Mucosa of descending colon (tissue), 3 donors: ENCODE data around the gene PDE2A. TPM values are rescaled to one million over a fixed set of nuclear protein-coding genes. Genes with fewer than 3 reads are reported as not detected.

Experiments
- ATAC-seq: fragments of 200-7000 bp; cut with Tn5 transposase; one replicate; pipeline ENCODE4 v1.9.1; 2020; ENCODE audit warnings: mild to moderate bottlenecking, moderate library complexity
- DNase-seq, 3 donors: peaks; one replicate each; pipeline ENCODE4 v3.0.0-alpha.2; 2020
- H3K36me3 ChIP-seq: fragments of 200-600 bp; one replicate; pipeline ENCODE4 v1.8.0; 2021; ENCODE audit warnings: low read depth, mild to moderate bottlenecking
- H3K4me1 ChIP-seq: fragments of 200-600 bp; one replicate; pipeline ENCODE4 v1.8.0; 2021; ENCODE audit warnings: low read depth, mild to moderate bottlenecking
- H3K4me3 ChIP-seq: fragments of 200-600 bp; one replicate; pipeline ENCODE4 v1.8.0; 2021; ENCODE audit warnings: mild to moderate bottlenecking
- H3K9me3 ChIP-seq: fragments of 200-600 bp; one replicate; pipeline ENCODE4 v1.8.0; 2021; ENCODE audit warnings: mild to moderate bottlenecking
- intact Hi-C, 2 donors: fragments of 100-400 bp; cut with DNase I in 1 of 2; cut with micrococcal nuclease in 1 of 2; formaldehyde crosslinking; loops; one replicate each; pipeline versions ENCODE4 v1.11.0 to v1.11.1; 2022; cut with DNase I, micrococcal nuclease
- total RNA-seq, 3 donors: library from RNA; stranded (reverse); fragmentation: NEBNext Ultra II Directional in 2 of 3; extraction: Animal tissue kit (Norgen Biotek cat#: 25700) in 2 of 3; gene quantifications; one replicate each; pipeline versions ENCODE4 v1.2.1 to v1.2.4, GENCODE V29; 2021 to 2023
- TF ChIP-seq, protein P1 (sequence below): fragments of 200-600 bp; IDR thresholded peaks from one replicate; pipeline ENCODE4 v1.8.0; 2022; ENCODE audit warnings: antibody characterized with exemption, mild to moderate bottlenecking
- donor health status: DM: no; HTN: no; CAD: no; lungs with moderate emphysema.
- donor health status: DM: no; HTN: no; CAD: no.
- donor health status: DM: no; HTN: yes; CAD: no.

Gene PDE2A
- total RNA-seq, 3 donors from 2014 or later, result 7.0 to 45.9 (median 9.6) TPM

- Histone ChIP-seq H3K4me1 (no peaks in the 10 kb centered on the region), H3K9me3 (no peaks in the 10 kb centered on the region), H3K36me3 (no peaks in the 10 kb centered on the region), H3K4me3 (no peak overlapping the region)
- no peak for ATAC-seq
- intact Hi-C loops, result loop anchor here in 1 of 2 donors (5.0 kb wide), 1 partner anchor 62 kb away; no protein-coding TSS in a partner anchor
- TF ChIP-seq, protein P1, sequence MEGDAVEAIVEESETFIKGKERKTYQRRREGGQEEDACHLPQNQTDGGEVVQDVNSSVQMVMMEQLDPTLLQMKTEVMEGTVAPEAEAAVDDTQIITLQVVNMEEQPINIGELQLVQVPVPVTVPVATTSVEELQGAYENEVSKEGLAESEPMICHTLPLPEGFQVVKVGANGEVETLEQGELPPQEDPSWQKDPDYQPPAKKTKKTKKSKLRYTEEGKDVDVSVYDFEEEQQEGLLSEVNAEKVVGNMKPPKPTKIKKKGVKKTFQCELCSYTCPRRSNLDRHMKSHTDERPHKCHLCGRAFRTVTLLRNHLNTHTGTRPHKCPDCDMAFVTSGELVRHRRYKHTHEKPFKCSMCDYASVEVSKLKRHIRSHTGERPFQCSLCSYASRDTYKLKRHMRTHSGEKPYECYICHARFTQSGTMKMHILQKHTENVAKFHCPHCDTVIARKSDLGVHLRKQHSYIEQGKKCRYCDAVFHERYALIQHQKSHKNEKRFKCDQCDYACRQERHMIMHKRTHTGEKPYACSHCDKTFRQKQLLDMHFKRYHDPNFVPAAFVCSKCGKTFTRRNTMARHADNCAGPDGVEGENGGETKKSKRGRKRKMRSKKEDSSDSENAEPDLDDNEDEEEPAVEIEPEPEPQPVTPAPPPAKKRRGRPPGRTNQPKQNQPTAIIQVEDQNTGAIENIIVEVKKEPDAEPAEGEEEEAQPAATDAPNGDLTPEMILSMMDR, result no peak
- no peak for DNase-seq
These were observed 24.8 kb downstream of the PDE2A start for GRCh38 chr11:72649215-72649976.

DNA sequence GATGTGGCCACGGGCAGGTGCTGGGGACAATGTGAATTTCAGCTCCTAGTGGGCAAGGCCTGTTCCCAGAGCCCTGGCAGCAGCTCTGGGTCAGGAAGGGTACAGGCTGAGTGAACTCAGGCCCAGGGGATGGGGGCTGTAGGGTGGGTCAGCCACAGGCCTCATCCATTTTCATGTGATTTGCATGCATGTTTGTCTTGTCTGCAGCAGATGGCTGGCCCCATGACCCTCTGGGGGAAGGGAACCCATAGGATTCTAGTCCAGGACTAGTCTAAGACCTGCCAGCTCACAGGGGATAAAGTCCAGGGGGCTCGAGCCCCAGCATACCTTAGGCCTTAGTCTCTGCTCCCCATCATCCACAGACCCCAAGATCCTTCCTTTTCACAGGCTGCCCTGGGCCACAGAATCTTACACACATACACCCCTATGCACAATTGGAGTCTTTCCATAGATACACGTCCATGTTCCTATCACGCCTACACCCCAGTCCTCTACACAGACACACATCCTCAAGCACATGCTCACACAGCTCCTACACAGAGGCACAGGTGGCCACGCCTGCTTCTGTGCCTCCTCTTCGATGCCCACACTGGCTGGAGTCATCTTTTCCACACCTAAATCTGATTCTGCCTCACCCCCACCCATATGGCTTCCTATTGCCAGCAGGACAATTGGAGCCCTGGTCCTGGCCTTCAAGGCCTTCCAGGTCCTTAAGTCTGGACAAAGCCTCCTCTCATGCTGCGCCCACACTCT lies 25.7 kb downstream of the PDE2A start:
- intact Hi-C loops, result loop anchor here in 1 of 2 donors (5.0 kb wide), 1 partner anchor 61 kb away; no protein-coding TSS in a partner anchor
- no peak for ATAC-seq
- no peak for DNase-seq
- Histone ChIP-seq H3K4me3 (no peak overlapping the region), H3K9me3 (no peaks in the 10 kb centered on the region), H3K36me3 (no peaks in the 10 kb centered on the region), H3K4me1 (no peaks in the 10 kb centered on the region)
- TF ChIP-seq, protein P1, result no peak

DNA sequence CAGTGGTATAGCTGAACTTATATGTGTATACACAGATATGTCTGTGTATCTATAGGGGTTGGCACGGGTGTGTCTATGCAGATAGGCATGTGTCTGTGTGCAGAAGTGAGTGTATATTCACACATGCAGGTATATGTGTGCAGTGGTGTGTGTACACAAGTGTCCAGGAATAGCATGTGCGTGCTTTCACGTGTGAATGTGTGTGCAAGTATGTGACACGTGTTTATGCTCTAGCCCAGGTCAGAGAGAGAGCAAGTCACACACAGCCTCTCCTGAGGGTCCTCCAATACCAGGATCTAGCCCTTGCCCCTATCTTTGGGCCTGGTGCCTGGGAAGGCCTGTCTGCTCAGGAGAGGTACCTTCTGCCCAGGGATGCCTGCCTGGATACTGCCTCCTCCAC lies 26.3 kb downstream of the PDE2A start:
- intact Hi-C loops, result loop anchor here in 1 of 2 donors (5.0 kb wide), 1 partner anchor 61 kb away; no protein-coding TSS in a partner anchor
- no peak for DNase-seq
- ATAC-seq, result no peak
- H3K36me3 ChIP-seq, result no peaks in the 10 kb centered on the region
- peaks cover 4% of the 10 kb centered on the region for H3K4me1 ChIP-seq
- H3K4me3 ChIP-seq, result no peak overlapping the region
- no peaks in the 10 kb centered on the region for H3K9me3 ChIP-seq
- TF ChIP-seq, protein P1, result no peak

GRCh38 chr11:72646472-72646871 lies 27.8 kb downstream of the PDE2A start:
- intact Hi-C loops, result loop anchor here in 1 of 2 donors (5.0 kb wide), 1 partner anchor 59 kb away; no protein-coding TSS in a partner anchor
- ATAC-seq, result no peak
- TF ChIP-seq, protein P1, result no peak

GRCh38 chr11:72646024-72646423 lies 28.2 kb downstream of the PDE2A start:
- H3K9me3 ChIP-seq, result no peaks in the 10 kb centered on the region
- no peaks in the 10 kb centered on the region for H3K36me3 ChIP-seq
- H3K4me3 ChIP-seq, result no peak overlapping the region
- DNase-seq, result no peak
- ATAC-seq, result no peak
- TF ChIP-seq, protein P1, result no peak
- H3K4me1 ChIP-seq, result peaks cover 9% of the 10 kb centered on the region
- intact Hi-C loops, result loop anchor here in 1 of 2 donors (5.0 kb wide), 1 partner anchor 59 kb away; no protein-coding TSS in a partner anchor

More at GRCh38 chr11:72646472-72646871, 27.8 kb downstream of the PDE2A start:
- DNase-seq, result no peak
- Histone ChIP-seq H3K4me3 (no peak overlapping the region), H3K9me3 (no peaks in the 10 kb centered on the region), H3K36me3 (no peaks in the 10 kb centered on the region), H3K4me1 (peaks cover 9% of the 10 kb centered on the region)
